C4-2B (cell line): ENCODE data around the gene RAMP3.

Experiments used
- H3K27ac ChIP-seq: fragments of 450-650 bp; 2 replicates; pipeline ENCODE4 v1.5.1; 2017
- ZFX ChIP-seq: fragments of 450-650 bp; IDR thresholded peaks from 2 replicates; pipeline ENCODE4 v1.6.1; 2017
- TF ChIP-seq, protein P1 (sequence below): fragments of 450-650 bp; conservative IDR thresholded peaks from 2 replicates; pipeline ENCODE4 v1.5.1; 2017; ENCODE audit warnings: mild to moderate bottlenecking

RAMP3 gene

DNA sequence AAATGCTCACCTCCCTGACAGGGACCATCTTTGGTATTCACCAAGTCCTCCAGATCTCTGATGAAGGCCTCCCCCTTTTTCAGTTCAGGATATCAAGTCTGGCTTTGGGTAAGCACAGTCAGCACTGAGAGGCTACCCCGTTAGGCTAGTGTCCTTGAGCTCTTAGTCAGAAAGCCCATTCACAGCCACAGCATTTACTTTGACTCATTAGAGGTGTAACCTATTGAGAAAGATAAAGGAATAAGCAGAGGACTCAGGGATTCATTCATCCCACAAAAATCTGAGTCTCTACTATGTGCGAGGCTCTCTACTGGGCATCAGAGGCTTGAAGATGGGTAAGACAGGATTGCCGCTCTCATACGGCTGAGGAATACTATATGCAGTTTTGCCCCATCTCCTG, 14.0 kb upstream of the RAMP3 start:
- no peak overlapping the region for H3K27ac ChIP-seq
- TF ChIP-seq ZFX = no peak

DNA sequence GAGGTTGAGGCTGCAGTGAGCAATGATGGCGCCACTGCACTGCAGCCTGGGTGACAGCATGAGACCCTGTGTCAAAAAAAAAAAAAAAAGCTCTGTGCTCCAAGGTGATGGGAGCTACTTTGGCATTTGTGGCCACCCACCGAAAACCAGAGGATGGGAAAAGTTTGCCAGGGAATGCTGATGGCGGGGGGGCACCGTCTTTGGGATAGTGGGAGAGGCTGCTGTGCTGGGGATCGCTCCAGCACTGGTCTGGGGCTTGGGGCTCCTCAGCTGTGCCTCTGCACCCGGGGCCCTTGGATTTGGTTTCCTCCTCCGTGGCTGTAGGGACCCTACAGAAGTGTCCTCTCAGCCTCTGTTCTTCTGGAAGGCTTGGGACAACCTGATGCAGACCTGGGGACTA, 11.7 kb upstream of the RAMP3 start:
- TF ChIP-seq, protein P1, sequence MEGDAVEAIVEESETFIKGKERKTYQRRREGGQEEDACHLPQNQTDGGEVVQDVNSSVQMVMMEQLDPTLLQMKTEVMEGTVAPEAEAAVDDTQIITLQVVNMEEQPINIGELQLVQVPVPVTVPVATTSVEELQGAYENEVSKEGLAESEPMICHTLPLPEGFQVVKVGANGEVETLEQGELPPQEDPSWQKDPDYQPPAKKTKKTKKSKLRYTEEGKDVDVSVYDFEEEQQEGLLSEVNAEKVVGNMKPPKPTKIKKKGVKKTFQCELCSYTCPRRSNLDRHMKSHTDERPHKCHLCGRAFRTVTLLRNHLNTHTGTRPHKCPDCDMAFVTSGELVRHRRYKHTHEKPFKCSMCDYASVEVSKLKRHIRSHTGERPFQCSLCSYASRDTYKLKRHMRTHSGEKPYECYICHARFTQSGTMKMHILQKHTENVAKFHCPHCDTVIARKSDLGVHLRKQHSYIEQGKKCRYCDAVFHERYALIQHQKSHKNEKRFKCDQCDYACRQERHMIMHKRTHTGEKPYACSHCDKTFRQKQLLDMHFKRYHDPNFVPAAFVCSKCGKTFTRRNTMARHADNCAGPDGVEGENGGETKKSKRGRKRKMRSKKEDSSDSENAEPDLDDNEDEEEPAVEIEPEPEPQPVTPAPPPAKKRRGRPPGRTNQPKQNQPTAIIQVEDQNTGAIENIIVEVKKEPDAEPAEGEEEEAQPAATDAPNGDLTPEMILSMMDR = no peak
- TF ChIP-seq ZFX = no peak
- H3K27ac ChIP-seq = no peak overlapping the region

DNA sequence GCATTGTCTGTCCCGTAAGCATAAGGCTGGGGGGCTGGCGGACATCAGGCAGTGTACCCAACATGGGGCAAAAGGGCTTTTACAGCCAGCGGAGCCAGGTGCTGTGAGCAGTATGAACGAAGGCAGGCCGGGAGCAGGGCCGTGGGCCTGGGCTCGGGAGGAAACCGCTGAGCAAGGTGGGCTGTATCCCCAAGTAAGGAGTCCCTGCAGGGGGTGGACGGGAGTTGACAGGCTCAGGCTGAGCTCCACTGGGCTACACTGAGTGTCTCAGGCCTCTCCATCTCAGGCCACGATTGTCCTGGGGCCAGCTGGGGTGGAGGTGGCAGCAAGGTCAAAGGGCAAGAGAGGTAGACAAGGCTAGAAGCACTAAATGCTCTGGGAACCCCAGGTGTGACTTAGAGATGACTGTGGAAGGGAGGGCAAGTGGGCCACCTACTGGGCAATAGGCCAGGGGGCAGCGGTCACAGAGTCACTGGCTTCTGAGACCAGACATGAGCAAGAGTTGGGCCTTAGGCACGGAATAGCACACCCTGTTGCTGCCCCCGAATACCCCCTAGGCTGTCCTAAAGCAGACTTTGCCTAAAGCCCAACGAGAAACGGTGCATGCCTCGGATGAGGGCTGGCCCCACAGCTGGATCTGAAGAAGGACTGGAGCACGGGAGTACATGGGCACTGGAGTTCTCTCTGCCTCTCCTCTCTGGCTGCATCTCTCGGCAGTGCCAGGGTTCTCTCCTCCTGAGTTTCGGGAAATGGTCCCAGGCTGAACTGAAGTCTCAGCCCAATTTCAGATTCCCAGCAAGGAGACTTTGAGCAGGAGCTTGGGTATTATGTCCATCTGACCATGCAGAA, 10.8 kb upstream of the RAMP3 start:
- TF ChIP-seq, protein P1 = no peak
- no peak for TF ChIP-seq ZFX

DNA sequence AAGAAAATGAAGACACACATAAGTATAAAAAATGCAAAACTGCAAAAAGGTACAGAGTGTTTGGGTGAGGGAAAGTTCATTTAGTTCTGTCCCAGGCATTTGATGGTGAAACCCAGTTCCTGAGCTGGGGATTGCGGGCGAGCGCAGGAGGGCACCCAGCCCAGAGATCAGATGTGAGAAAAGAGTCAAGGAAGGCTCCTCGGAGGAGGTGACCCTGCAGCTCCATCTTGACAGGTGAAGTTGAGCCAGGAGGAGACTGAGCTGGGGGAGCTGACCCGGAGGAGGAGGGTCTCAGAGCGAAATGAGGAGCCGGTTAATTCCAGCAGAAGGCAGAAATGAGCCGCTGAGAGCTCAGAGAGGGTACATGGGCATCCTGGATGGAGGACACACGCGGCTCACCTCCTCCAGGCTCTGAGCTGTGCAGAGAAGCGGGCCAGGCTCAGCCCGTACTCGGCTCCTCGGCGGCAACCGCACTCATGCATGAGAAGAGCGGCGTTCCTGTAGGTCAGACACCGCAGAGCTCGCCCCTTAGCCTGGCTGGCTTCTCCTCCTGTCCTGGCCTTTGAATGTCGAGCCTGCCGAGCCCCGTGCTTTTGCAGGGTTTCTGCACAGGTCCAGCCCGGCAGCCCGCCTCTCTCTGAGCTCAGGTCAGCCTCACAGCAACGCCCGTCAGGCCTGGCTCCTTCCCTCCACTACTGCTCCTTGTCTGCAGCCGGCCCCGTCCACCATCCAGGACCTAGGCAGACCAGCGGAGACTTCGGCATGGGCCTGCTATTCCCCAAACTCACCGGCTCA, 9.5 kb upstream of the RAMP3 start:
- TF ChIP-seq, protein P1 = no peak
- no peak for TF ChIP-seq ZFX
- no peak overlapping the region for H3K27ac ChIP-seq

More for the DNA sequence above, 10.8 kb upstream of the RAMP3 start:
- H3K27ac ChIP-seq = no peak overlapping the region

DNA sequence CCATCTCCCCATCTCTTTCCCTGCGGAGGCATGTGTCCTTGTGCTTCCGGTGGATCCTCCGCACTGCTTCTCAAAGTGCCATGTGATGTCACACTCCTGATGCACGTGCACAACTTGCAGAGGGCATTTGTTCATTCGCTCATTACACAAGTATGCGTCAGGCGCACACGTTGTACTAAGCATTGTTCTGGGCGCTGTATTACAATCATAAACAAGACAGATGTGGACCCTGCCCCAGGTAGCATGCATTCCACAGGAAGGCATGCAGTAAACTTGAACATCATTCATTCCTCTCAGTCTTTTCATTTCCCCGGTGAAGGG, 9.0 kb upstream of the RAMP3 start:
- TF ChIP-seq ZFX = no peak
- TF ChIP-seq, protein P1 = no peak
- H3K27ac ChIP-seq = no peak overlapping the region

DNA sequence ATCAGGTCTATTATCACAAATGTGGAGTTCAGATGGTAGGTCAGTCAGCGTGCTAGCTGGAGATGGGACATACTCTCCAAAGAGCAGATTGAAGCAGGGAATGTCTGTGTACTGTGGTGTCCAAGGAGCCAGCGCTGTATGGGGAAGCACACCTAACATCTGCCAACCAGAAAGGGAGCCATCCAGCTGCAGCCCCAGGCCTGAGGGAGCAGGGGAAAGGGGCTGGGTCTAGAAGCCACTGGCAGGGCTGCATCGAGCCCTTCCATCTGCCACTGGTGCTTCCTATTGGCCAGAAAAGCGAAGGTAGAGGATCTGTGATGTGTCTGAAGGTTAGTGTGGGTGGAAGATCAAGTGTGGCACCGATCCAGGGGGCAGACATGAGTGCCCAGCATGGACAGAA, 8.0 kb upstream of the RAMP3 start:
- no peak overlapping the region for H3K27ac ChIP-seq
- TF ChIP-seq, protein P1 = no peak
- TF ChIP-seq ZFX = no peak

DNA sequence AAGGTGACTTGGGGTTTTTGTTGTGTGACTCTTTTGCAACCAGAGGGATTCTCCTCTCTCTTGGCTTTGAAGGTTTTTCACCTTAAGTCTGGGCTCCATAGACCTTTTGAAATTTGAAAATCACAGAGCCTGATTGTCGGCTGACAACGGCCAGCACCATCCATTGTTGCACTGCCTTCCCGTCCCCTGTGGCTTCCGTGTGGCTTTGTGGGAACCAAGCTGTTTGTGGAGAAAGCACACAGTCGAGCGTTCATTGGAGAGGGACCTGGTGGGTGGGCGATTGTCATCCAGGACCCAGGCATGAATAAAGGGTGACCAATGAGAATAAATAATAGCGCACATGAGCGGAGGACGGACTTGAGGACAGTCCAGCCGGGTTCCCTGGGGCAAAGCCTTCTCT, 7.4 kb upstream of the RAMP3 start:
- TF ChIP-seq ZFX = no peak
- TF ChIP-seq, protein P1 = no peak

More for the DNA sequence above, 7.4 kb upstream of the RAMP3 start:
- H3K27ac ChIP-seq = no peak overlapping the region
